Testis (tissue), 3 donors: ENCODE measurements around the gene OPHN1. TPM values are rescaled to one million over a fixed set of nuclear protein-coding genes. Genes with fewer than 3 reads are reported as not detected.
A peak's percentile ranks its signal among the peaks of the same experiment; 100 is the strongest.

Experiments
- DNase-seq: peaks from one replicate; pipeline ENCODE4 v3.0.0-alpha.2; 2019
- H3K27ac ChIP-seq, 2 donors: fragments of 200-600 bp; sonication (generic); one replicate each; pipeline ENCODE4 v1.5.1; 2019
- H3K27me3 ChIP-seq: fragments of 200-600 bp; sonication (generic); one replicate; pipeline ENCODE4 v1.5.1; 2019
- H3K36me3 ChIP-seq: fragments of 200-600 bp; sonication (generic); one replicate; pipeline ENCODE4 v1.5.1; 2017; ENCODE audit warnings: low read depth; ENCODE audit errors: missing control alignments
- H3K4me1 ChIP-seq: fragments of 200-600 bp; sonication (generic); one replicate; pipeline ENCODE4 v1.5.1; 2019
- H3K4me3 ChIP-seq, 2 donors: fragments of 200-600 bp; sonication (generic); one replicate each; pipeline ENCODE4 v1.5.1; 2017 to 2019
- H3K9me3 ChIP-seq: fragments of 200-600 bp; sonication (generic); one replicate; pipeline ENCODE4 v1.5.1; 2017
- CTCF ChIP-seq, 3 experiments: fragments of 450-650 bp in 2 of 3; fragments of 200-600 bp in 1 of 3; sonication (generic) in 1 of 3; IDR thresholded peaks; one replicate each; pipeline ENCODE4 v1.5.1; 2016 to 2019; ENCODE audit warnings: antibody characterized with exemption in 3 of 3, mild to moderate bottlenecking in 2 of 3, moderate library complexity in 1 of 3
- POLR2A ChIP-seq: fragments of 450-650 bp; IDR thresholded peaks from one replicate; pipeline ENCODE4 v1.6.1; 2017; ENCODE audit warnings: antibody characterized with exemption, mild to moderate bottlenecking, moderate library complexity
- WGBS, 2 donors: methylation state at CpG; one replicate each; pipeline ENCODE4 v1.1.5; 2018; 5-methylcytosine and 5-hydroxymethylcytosine counted together
- intact Hi-C: fragments of 100-400 bp; cut with DNase I; formaldehyde crosslinking; loops from one replicate; pipeline ENCODE4 v1.15.1; 2023; ENCODE audit warnings: low total_unique reads
- polyA plus RNA-seq: library from polyadenylated mRNA; stranded (reverse); fragments of 350-450 nt; fragmentation: Illumina TruSeq; extraction: RNeasy Lipid Tissue Mini Kit (QIAGEN cat#74804); gene quantifications from one replicate; pipeline ENCODE4 v1.2.3, GENCODE V29; 2014; ENCODE audit warnings: low read depth, low replicate concordance; ENCODE audit not compliant: insufficient read depth
- total RNA-seq, 2 donors: library from RNA; depleted of rRNA; stranded (reverse); fragments of >200 nt; gene quantifications; one replicate each; pipeline ENCODE4 v1.2.3, GENCODE V29; 2016

The OPHN1 gene
- total and polyA plus RNA-seq, 3 donors from 2014 or later: 2.3 to 5.7 (median 5.5) TPM

DNA sequence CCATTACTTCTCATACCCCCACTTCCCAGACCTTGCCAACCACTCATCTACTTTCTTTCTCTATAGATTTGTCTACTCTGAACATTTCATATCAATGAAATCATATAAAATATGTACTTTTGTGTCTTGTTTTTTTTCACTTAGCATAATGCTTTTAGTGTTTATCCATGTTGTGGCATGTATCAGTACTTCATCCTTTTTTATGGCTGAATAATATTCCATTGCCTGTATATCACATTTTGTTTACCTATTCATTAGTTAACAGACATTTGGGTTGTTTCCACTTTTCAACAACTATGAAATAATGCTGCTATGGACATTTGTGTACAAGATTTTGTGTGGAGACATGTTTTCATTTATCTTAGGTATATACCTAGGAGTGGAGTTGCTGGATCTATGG is 324.1 kb downstream of the OPHN1 start:
- no peak overlapping the region for H3K27ac ChIP-seq
- intact Hi-C loops: no loop called here
- H3K36me3 ChIP-seq: no peaks in the 10 kb centered on the region
- no peak for DNase-seq
- no peaks in the 10 kb centered on the region for H3K4me1 ChIP-seq
- TF ChIP-seq CTCF (IDR thresholded peaks at IDR 0.05): no peak
- TF ChIP-seq POLR2A: no peak
- H3K9me3 ChIP-seq: no peaks in the 10 kb centered on the region
- H3K4me3 ChIP-seq: no peak overlapping the region
- H3K27me3 ChIP-seq: no peaks in the 10 kb centered on the region

DNA sequence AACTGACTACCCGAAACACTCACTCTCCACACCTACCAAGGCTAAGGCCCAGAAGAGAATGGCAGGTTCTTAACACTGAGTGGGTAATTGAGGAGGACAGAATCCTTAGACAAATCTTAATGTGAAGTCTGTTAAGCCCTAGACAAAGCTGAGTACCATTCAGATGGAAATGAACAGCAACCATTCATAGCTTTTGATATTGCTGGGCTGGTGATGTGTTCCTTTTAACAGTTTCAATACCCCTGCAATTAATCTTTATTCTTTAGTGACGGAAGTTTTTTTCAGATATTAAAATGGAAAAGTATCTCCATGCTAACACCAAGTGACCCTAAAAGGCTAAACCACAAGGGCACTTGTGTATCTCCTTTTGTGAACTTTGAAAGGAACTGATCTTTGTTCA is 334.9 kb downstream of the OPHN1 start:
- H3K27ac ChIP-seq: no peak overlapping the region
- intact Hi-C loops: no loop called here
- TF ChIP-seq POLR2A (no peak), CTCF (IDR thresholded peaks at IDR 0.05) (no peak)

GRCh38 chrX:68090266-68090665 is 343.0 kb downstream of the OPHN1 start:
- 30 to 83% methylated on average over 1 of the region's 1 CpG for WGBS, 2 donors
- no peaks in the 10 kb centered on the region for H3K27me3 ChIP-seq
- H3K9me3 ChIP-seq: no peaks in the 10 kb centered on the region

More for the DNA sequence above, 334.9 kb downstream of the OPHN1 start:
- no peak overlapping the region for H3K4me3 ChIP-seq
- H3K9me3 ChIP-seq: no peaks in the 10 kb centered on the region
- H3K27me3 ChIP-seq: no peaks in the 10 kb centered on the region
- no peak for DNase-seq
- WGBS, 2 donors: 85 to 94% methylated on average over 1 to 2 of the region's 2 CpGs
- H3K36me3 ChIP-seq: no peaks in the 10 kb centered on the region
- no peaks in the 10 kb centered on the region for H3K4me1 ChIP-seq

GRCh38 chrX:68087526-68087925 is 345.8 kb downstream of the OPHN1 start:
- no peaks in the 10 kb centered on the region for H3K9me3 ChIP-seq
- no peak for TF ChIP-seq CTCF (IDR thresholded peaks at IDR 0.05)
- no peak for DNase-seq
- no peak overlapping the region for H3K4me3 ChIP-seq
- H3K27ac ChIP-seq: peak overlapping the region; percentile 33 to 75
- intact Hi-C loops: no loop called here
- 52 to 70% methylated on average over 2 of the region's 2 CpGs for WGBS, 2 donors
- H3K4me1 ChIP-seq: peaks cover 14% of the 10 kb centered on the region
- no peaks in the 10 kb centered on the region for H3K27me3 ChIP-seq
- H3K36me3 ChIP-seq: no peaks in the 10 kb centered on the region

More at GRCh38 chrX:68090266-68090665, 343.0 kb downstream of the OPHN1 start:
- no peaks in the 10 kb centered on the region for H3K36me3 ChIP-seq
- H3K4me3 ChIP-seq: no peak overlapping the region
- H3K27ac ChIP-seq: no peak overlapping the region
- no peak for TF ChIP-seq POLR2A
- no peak for TF ChIP-seq CTCF (IDR thresholded peaks at IDR 0.05)
- no peak for DNase-seq
- intact Hi-C loops: no loop called here
- H3K4me1 ChIP-seq: peaks cover 14% of the 10 kb centered on the region

- no peaks in the 10 kb centered on the region for H3K27me3 ChIP-seq
- WGBS, 2 donors: 25 to 53% methylated on average over 1 of the region's 1 CpG
Observed at GRCh38 chrX:68086709-68087108, 346.6 kb downstream of the OPHN1 start.

More at GRCh38 chrX:68086709-68087108, 346.6 kb downstream of the OPHN1 start:
- DNase-seq: peak; percentile 49
- no peaks in the 10 kb centered on the region for H3K36me3 ChIP-seq
- H3K4me3 ChIP-seq: no peak overlapping the region
- intact Hi-C loops: no loop called here
- no peaks in the 10 kb centered on the region for H3K9me3 ChIP-seq
- H3K27ac ChIP-seq: peak overlapping the region; percentile 33 to 75
- H3K4me1 ChIP-seq: peaks cover 14% of the 10 kb centered on the region
- TF ChIP-seq POLR2A (no peak), CTCF (IDR thresholded peaks at IDR 0.05) (no peak)
